ENCODE measurements around the gene URM1.
"Not testable (repeated sequence)": the region's sequence is repeated elsewhere in the genome, so short reads cannot be mapped to it uniquely, and the experiment has no call there.

Gene URM1

GRCh38 chr9:128420060-128420650, 49.0 kb downstream of the URM1 start:
- peak overlapping the region; percentile 56 for H3K4me3 ChIP-seq (ENCODE audit: low read depth, low read length)
- peak; percentile 84 for TF ChIP-seq CTCF (IDR thresholded peaks at IDR 0.05; ENCODE audit: control insufficient read depth, extremely low read depth, insufficient read depth)
- DNase-seq (ENCODE audit: low read depth) = no peak

DNA sequence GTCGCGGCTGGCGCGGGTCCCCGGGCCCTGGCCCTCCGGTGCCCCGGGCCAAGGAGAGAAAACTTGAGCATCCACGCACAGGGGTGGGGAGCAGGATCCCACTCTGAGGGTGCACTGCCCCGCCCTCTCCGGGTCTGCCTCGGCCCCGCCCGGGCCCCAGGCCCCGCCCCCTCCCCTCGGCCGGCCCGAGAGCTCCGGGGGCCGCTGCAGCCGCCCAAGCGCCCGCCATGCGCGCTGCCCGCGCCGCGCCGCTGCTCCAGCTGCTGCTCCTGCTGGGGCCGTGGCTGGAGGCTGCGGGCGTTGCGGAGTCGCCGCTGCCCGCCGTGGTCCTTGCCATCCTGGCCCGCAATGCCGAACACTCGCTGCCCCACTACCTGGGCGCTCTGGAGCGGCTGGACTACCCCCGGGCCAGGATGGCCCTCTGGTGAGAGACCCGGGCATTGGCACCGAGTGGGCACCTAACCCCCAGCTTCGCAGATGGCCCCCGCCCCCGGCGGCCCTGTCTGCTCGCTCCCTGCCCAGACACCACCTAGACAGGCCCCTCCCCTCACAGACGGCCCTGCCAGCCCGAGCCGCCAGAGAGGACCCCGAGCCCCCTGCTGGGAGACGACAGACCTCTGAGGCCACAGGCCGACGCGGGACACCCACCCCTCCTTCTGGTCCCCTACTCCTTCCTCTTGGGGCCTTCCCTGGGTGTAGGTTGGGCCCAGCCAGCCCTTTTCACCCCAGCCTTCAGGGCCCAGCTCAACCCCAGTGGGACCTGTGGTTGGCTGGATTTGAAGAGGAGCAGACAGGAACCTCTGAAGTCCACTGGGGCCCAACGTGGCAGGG, 49.7 kb downstream of the URM1 start, which contains the start of gene CERCAM:
CERCAM (plus strand) TSS at position 207 of the 831 bp plus-strand sequence; CDS start at position 228, 21 bp downstream.
- no peak for DNase-seq (ENCODE audit: low read depth)

DNA sequence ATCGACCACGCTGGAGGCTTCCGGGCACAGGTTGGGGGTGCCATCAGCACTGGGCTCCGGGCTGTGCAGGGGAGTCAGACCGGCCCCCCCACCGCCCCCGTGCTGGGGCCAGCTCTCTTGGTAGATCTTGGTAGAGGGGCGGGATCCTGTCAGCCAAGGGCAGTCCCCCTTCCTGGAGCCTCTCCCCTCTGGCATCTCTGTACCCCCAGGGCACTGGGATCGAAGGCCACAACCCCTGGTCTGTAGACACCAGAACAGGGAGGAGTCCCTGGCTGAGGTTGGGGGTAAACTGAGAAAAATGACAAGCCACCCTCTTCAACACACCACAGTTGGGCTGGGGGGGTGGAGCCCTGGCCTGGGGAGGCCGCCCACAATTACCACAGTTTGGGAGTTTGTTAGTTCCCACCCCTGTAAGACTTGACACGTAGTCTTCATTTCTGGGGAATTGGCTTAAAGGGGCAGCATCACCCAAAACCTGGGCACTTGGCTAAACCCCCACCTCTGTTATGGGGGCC, 50.4 kb downstream of the URM1 start:
- H3K4me3 ChIP-seq (ENCODE audit: low read depth, low read length) = no peak overlapping the region
- DNase-seq (ENCODE audit: low read depth) = no peak
- no peak for TF ChIP-seq CTCF (IDR thresholded peaks at IDR 0.05; ENCODE audit: control insufficient read depth, extremely low read depth, insufficient read depth)

More for the DNA sequence above, 49.7 kb downstream of the URM1 start, which contains the start of gene CERCAM:
- no peak for TF ChIP-seq CTCF (IDR thresholded peaks at IDR 0.05; ENCODE audit: control insufficient read depth, extremely low read depth, insufficient read depth)
- H3K4me3 ChIP-seq (ENCODE audit: low read depth, low read length) = peak within 1 kb of the TSS; percentile 56

- not testable (repeated sequence) for DNase-seq (ENCODE audit: low read depth); H3K4me3 ChIP-seq (ENCODE audit: low read depth, low read length)
These were observed 51.0 kb downstream of the URM1 start for GRCh38 chr9:128422022-128422782.

DNA sequence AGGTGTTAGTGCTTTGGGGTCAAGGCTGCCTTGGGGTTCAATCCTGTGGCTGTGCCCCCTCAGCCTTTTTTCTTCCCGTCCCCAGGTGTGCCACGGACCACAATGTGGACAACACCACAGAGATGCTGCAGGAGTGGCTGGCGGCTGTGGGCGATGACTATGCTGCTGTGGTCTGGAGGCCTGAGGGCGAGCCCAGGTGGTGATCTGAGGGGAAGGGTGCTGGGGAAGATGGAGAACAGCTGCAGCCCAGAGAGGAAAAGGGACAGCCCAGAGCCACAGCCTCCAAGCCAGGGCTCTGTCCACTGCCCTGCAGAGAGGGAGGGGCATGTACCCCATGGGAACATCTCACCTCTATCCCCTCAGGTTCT, 51.6 kb downstream of the URM1 start:
- DNase-seq (ENCODE audit: low read depth) = no peak
- no peak for TF ChIP-seq CTCF (IDR thresholded peaks at IDR 0.05; ENCODE audit: control insufficient read depth, extremely low read depth, insufficient read depth)
- no peak overlapping the region for H3K4me3 ChIP-seq (ENCODE audit: low read depth, low read length)

- not testable (repeated sequence) for H3K4me3 ChIP-seq (ENCODE audit: low read depth, low read length); DNase-seq (ENCODE audit: low read depth)
These were observed 52.2 kb downstream of the URM1 start for GRCh38 chr9:128423356-128423755.

GRCh38 chr9:128424268-128424780, 53.1 kb downstream of the URM1 start:
- no peak overlapping the region for H3K4me3 ChIP-seq (ENCODE audit: low read depth, low read length)
- no peak for DNase-seq (ENCODE audit: low read depth)
- no peak for TF ChIP-seq CTCF (IDR thresholded peaks at IDR 0.05; ENCODE audit: control insufficient read depth, extremely low read depth, insufficient read depth)
